Adrenal gland (tissue), 5 donors: ENCODE results near the gene TUBB2A.
"Not testable (repeated sequence)": the region's sequence is repeated elsewhere in the genome, so short reads cannot be mapped to it uniquely, and the experiment has no call there.

Source experiments
- POLR2A ChIP-seq, 2 donors: fragments of 450-650 bp; IDR thresholded peaks; one replicate each; pipeline ENCODE4 v1.6.1; 2017; ENCODE audit warnings: antibody characterized with exemption in 2 of 2, mild to moderate bottlenecking in 2 of 2, moderate library complexity in 1 of 2
- TF ChIP-seq, protein P1 (sequence below), 6 experiments: fragments of 450-650 bp in 4 of 6; fragments of 200-600 bp in 2 of 6; sonication (generic) in 1 of 6; IDR thresholded peaks; 1 replicate in 5 of 6; 2 replicates in 1 of 6; pipeline versions ENCODE4 v1.5.1 to v1.8.0; 2016 to 2021; ENCODE audit warnings: antibody characterized with exemption in 6 of 6, mild to moderate bottlenecking in 2 of 6, moderate library complexity in 1 of 6
- donor health status: DM: no; HTN: no; CAD: no.

GRCh38 chr6:3172789-3173188, 15.4 kb upstream of the TUBB2A start:
- TF ChIP-seq, protein P1, sequence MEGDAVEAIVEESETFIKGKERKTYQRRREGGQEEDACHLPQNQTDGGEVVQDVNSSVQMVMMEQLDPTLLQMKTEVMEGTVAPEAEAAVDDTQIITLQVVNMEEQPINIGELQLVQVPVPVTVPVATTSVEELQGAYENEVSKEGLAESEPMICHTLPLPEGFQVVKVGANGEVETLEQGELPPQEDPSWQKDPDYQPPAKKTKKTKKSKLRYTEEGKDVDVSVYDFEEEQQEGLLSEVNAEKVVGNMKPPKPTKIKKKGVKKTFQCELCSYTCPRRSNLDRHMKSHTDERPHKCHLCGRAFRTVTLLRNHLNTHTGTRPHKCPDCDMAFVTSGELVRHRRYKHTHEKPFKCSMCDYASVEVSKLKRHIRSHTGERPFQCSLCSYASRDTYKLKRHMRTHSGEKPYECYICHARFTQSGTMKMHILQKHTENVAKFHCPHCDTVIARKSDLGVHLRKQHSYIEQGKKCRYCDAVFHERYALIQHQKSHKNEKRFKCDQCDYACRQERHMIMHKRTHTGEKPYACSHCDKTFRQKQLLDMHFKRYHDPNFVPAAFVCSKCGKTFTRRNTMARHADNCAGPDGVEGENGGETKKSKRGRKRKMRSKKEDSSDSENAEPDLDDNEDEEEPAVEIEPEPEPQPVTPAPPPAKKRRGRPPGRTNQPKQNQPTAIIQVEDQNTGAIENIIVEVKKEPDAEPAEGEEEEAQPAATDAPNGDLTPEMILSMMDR (IDR thresholded peaks at IDR 0.05): not testable (repeated sequence)
- not testable (repeated sequence) for TF ChIP-seq POLR2A (IDR thresholded peaks at IDR 0.05)
